Measurements from ENCODE around the gene AK4.

The AK4 gene

GRCh38 chr1:65175171-65176055 lies 27.4 kb downstream of the AK4 start:
- no peak for DNase-seq (ENCODE audit: low read depth in 1 of 2, low spot score in 1 of 2)

GRCh38 chr1:65176056-65176450 lies 28.1 kb downstream of the AK4 start:
- no peak for DNase-seq (ENCODE audit: low read depth in 1 of 2, low spot score in 1 of 2)

GRCh38 chr1:65176591-65176990 lies 28.6 kb downstream of the AK4 start:
- DNase-seq (ENCODE audit: low read depth in 1 of 2, low spot score in 1 of 2), result no peak

- no peak for DNase-seq (ENCODE audit: low read depth in 1 of 2, low spot score in 1 of 2)
Observed at GRCh38 chr1:65177457-65177856, 29.5 kb downstream of the AK4 start.

GRCh38 chr1:65178235-65178634 lies 30.2 kb downstream of the AK4 start:
- no peak for DNase-seq (ENCODE audit: low read depth in 1 of 2, low spot score in 1 of 2)

GRCh38 chr1:65179148-65179547 lies 31.1 kb downstream of the AK4 start:
- no peak for DNase-seq (ENCODE audit: low read depth in 1 of 2, low spot score in 1 of 2)

GRCh38 chr1:65180977-65181376 lies 33.0 kb downstream of the AK4 start:
- DNase-seq (ENCODE audit: low read depth in 1 of 2, low spot score in 1 of 2), result no peak

GRCh38 chr1:65182658-65183268 lies 34.8 kb downstream of the AK4 start:
- DNase-seq (ENCODE audit: low read depth in 1 of 2, low spot score in 1 of 2), result no peak

GRCh38 chr1:65189576-65190115 lies 41.6 kb downstream of the AK4 start:
- DNase-seq (ENCODE audit: low read depth in 1 of 2, low spot score in 1 of 2), result no peak

GRCh38 chr1:65190229-65190628 lies 42.2 kb downstream of the AK4 start:
- no peak for DNase-seq (ENCODE audit: low read depth in 1 of 2, low spot score in 1 of 2)

GRCh38 chr1:65193129-65193695 lies 45.2 kb downstream of the AK4 start:
- no peak for DNase-seq (ENCODE audit: low read depth in 1 of 2, low spot score in 1 of 2)

GRCh38 chr1:65195495-65196417 lies 47.8 kb downstream of the AK4 start:
- DNase-seq (ENCODE audit: low read depth in 1 of 2, low spot score in 1 of 2), result no peak

- no peak for DNase-seq (ENCODE audit: low read depth in 1 of 2, low spot score in 1 of 2)
Observed at GRCh38 chr1:65196926-65197325, 48.9 kb downstream of the AK4 start.

- DNase-seq (ENCODE audit: low read depth in 1 of 2, low spot score in 1 of 2), result no peak
Observed at GRCh38 chr1:65197636-65198035, 49.6 kb downstream of the AK4 start.

- DNase-seq (ENCODE audit: low read depth in 1 of 2, low spot score in 1 of 2), result no peak
Observed at GRCh38 chr1:65198096-65198495, 50.1 kb downstream of the AK4 start.

GRCh38 chr1:65200411-65200810 lies 52.4 kb downstream of the AK4 start:
- DNase-seq (ENCODE audit: low read depth in 1 of 2, low spot score in 1 of 2), result no peak

- DNase-seq (ENCODE audit: low read depth in 1 of 2, low spot score in 1 of 2), result no peak
Observed at GRCh38 chr1:65206836-65207235, 58.8 kb downstream of the AK4 start.

GRCh38 chr1:65207317-65207716 lies 59.3 kb downstream of the AK4 start:
- DNase-seq (ENCODE audit: low read depth in 1 of 2, low spot score in 1 of 2), result no peak

- DNase-seq (ENCODE audit: low read depth in 1 of 2, low spot score in 1 of 2), result no peak
Observed at GRCh38 chr1:65208563-65208973, 60.6 kb downstream of the AK4 start.

- DNase-seq (ENCODE audit: low read depth in 1 of 2, low spot score in 1 of 2), result no peak
Observed at GRCh38 chr1:65209005-65209885, 61.2 kb downstream of the AK4 start.
